ENCODE data around the gene RGS14.

RGS14 gene

DNA sequence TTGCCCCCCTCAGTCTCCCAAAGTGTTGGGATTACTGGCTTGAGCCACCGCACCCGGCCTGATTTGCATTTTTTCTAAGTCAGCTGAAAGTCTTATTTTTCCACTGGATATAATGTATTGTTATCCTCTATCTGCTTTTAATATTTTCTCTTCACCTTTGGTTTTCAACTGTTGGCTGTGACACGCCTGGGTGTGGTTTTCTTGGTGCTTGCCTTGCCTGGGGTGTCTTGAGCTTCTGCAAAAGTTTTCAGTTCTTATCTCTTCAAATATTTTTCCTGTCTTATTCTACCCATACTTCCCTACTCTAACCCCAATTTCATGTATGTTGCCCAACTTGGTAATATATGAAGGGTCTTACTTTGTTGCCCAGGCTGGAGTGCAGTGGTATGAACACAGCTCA lies 41.7 kb upstream of the RGS14 start:
- no peak for DNase-seq (ENCODE audit: low spot score in 2 of 2)
- H3K9me3 Mint-ChIP-seq, result peaks cover 2% of the 10 kb centered on the region
- H3K36me3 Mint-ChIP-seq, result peaks cover 6% of the 10 kb centered on the region
- H3K27ac Mint-ChIP-seq, result no peak overlapping the region
- H3K4me1 Mint-ChIP-seq, result peaks cover 10% of the 10 kb centered on the region
- ATAC-seq (ENCODE audit: low read depth), result no peak
- H3K27me3 Mint-ChIP-seq, result no peaks in the 10 kb centered on the region
- H3K4me3 Mint-ChIP-seq, result no peak overlapping the region

DNA sequence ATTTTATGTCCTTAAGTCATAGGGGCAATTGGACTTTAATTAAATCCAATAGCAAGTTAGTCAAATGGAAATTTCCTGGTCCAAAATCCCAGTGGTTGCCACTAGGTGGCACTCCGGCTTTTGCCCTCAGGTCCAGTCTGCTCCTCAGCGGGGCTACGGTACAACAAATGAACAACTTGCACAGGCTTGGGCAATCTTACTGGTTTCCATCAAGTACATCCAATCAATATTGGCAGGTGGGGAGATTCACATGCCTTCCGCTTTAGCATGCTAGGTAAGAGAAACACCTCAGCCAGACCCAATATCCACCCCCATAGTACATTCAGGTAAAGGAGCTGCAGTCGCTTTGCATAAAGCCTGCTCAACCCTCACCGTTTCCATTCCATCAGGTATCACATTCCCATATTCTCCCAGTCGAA lies 39.8 kb upstream of the RGS14 start:
- Mint-ChIP-seq H3K9me3 (peaks cover 2% of the 10 kb centered on the region), H3K27me3 (no peaks in the 10 kb centered on the region), H3K27ac (no peak overlapping the region), H3K36me3 (peaks cover 6% of the 10 kb centered on the region), H3K4me1 (peaks cover 10% of the 10 kb centered on the region), H3K4me3 (no peak overlapping the region)
- DNase-seq (ENCODE audit: low spot score in 2 of 2) (peak; percentile 59 to 61), ATAC-seq (ENCODE audit: low read depth) (peak; percentile 69)

GRCh38 chr5:177319913-177320588 lies 37.7 kb upstream of the RGS14 start:
- Mint-ChIP-seq H3K4me3 (no peak overlapping the region), H3K36me3 (peaks cover 10% of the 10 kb centered on the region), H3K27ac (no peak overlapping the region), H3K27me3 (no peaks in the 10 kb centered on the region), H3K9me3 (peaks cover 2% of the 10 kb centered on the region), H3K4me1 (peaks cover 9% of the 10 kb centered on the region)
- no peak for DNase-seq (ENCODE audit: low spot score in 2 of 2)
- ATAC-seq (ENCODE audit: low read depth), result no peak

- H3K9me3 Mint-ChIP-seq, result peaks cover 2% of the 10 kb centered on the region
- H3K4me3 Mint-ChIP-seq, result no peak overlapping the region
- peaks cover 9% of the 10 kb centered on the region for H3K4me1 Mint-ChIP-seq
- H3K27ac Mint-ChIP-seq, result no peak overlapping the region
- no peak for DNase-seq (ENCODE audit: low spot score in 2 of 2)
- H3K27me3 Mint-ChIP-seq, result no peaks in the 10 kb centered on the region
- H3K36me3 Mint-ChIP-seq, result peaks cover 10% of the 10 kb centered on the region
- peak; percentile 56 for ATAC-seq (ENCODE audit: low read depth)
Measured at GRCh38 chr5:177320879-177321278, 36.8 kb upstream of the RGS14 start.

DNA sequence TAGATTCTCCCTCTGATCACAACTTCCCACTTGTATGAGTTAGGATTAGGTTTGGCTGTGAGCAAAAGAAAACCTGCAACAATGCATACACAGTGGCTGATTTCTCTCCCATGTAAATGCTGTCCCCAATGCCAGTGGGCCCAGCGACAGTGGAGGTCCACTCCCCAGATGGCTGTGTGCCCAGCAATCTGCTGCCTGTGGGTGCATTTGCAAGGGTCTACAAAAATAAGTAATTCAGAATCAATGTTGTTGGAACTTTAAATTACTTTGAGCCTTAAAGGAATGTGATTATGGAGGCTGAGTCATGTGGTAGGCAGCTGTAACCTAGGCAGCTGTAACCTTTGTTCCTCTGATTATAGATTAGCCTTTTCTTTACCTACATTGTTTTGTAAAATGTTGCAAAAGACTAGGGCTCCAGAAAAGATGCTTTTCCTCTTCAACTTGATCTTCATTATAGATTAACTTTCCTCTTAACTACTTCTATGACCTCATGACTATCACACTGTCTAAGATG lies 31.8 kb upstream of the RGS14 start:
- peaks cover 12% of the 10 kb centered on the region for H3K36me3 Mint-ChIP-seq

GRCh38 chr5:177327539-177328522 lies 29.9 kb upstream of the RGS14 start:
- Mint-ChIP-seq H3K27me3 (no peaks in the 10 kb centered on the region), H3K36me3 (peaks cover 13% of the 10 kb centered on the region), H3K27ac (no peak overlapping the region), H3K9me3 (no peaks in the 10 kb centered on the region), H3K4me3 (no peak overlapping the region), H3K4me1 (peaks cover 2% of the 10 kb centered on the region)
- no peak for ATAC-seq (ENCODE audit: low read depth)
- DNase-seq (ENCODE audit: low spot score in 2 of 2), result no peak

More for the DNA sequence above, 31.8 kb upstream of the RGS14 start:
- H3K27ac Mint-ChIP-seq, result no peak overlapping the region
- no peak overlapping the region for H3K4me3 Mint-ChIP-seq
- H3K4me1 Mint-ChIP-seq, result peaks cover 5% of the 10 kb centered on the region
- no peaks in the 10 kb centered on the region for H3K9me3 Mint-ChIP-seq
- H3K27me3 Mint-ChIP-seq, result no peaks in the 10 kb centered on the region
- no peak for DNase-seq (ENCODE audit: low spot score in 2 of 2)
- no peak for ATAC-seq (ENCODE audit: low read depth)

DNA sequence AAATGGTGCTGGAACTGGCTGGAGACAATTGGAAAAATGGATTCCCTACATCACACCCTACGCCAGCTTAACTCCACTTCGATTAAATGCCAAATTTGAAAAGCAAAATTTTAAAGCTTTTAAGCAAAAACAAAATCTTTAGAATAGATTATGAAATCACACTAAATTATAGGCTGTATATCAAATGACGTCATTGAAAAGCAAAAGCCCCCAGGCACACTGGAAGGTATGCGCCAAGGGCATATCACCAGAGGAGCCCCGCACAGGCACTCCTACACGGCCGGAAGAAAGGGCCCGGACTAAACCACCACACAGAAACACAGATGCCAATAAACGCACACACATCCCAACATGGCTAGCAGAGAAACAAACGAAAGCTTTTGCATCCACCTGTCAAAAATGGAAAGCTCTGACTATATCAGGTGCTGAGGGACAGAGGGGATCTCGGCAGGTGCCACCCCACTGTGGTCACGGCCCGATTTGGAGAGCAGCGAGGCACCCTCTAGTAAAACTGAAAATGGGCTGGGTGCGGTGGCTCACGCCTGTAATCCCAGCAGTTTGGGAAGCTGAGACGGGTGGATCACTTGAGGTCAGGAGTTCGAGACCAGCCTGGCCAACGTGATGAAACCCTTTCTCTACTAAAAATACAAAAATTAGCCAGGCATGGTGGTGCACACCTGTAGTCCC lies 29.0 kb upstream of the RGS14 start:
- DNase-seq (ENCODE audit: low spot score in 2 of 2) (no peak), ATAC-seq (ENCODE audit: low read depth) (no peak)
- no peaks in the 10 kb centered on the region for H3K9me3 Mint-ChIP-seq
- H3K4me3 Mint-ChIP-seq, result no peak overlapping the region
- H3K27ac Mint-ChIP-seq, result no peak overlapping the region
- peaks cover 16% of the 10 kb centered on the region for H3K36me3 Mint-ChIP-seq
- H3K4me1 Mint-ChIP-seq, result peaks cover 2% of the 10 kb centered on the region
- H3K27me3 Mint-ChIP-seq, result no peaks in the 10 kb centered on the region

DNA sequence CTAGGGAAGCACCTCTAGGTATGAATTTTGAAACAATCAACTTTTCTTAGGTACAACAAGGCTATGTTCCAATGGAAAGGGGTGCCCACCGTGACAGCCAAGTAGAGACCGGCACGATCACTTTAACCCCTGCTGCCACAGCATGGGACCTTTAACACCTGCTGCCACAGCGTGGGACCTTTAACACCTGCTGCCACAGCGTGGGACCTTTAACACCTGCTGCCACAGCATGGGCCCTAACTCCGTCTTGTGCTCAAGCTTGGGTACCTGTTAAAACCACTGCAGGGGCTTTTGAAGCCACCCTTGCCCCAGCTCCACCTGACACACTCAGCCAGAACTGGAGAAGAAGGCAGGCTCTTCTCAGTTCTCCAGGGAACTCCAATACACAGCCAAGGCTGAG lies 27.8 kb upstream of the RGS14 start:
- Mint-ChIP-seq H3K27me3 (no peaks in the 10 kb centered on the region), H3K27ac (no peak overlapping the region), H3K36me3 (peaks cover 20% of the 10 kb centered on the region), H3K4me1 (peaks cover 2% of the 10 kb centered on the region), H3K9me3 (no peaks in the 10 kb centered on the region), H3K4me3 (no peak overlapping the region)
- DNase-seq (ENCODE audit: low spot score in 2 of 2) (no peak), ATAC-seq (ENCODE audit: low read depth) (no peak)

GRCh38 chr5:177330991-177331842 lies 26.5 kb upstream of the RGS14 start:
- no peaks in the 10 kb centered on the region for H3K9me3 Mint-ChIP-seq
- no peaks in the 10 kb centered on the region for H3K27me3 Mint-ChIP-seq
- no peak overlapping the region for H3K4me3 Mint-ChIP-seq
- peaks cover 26% of the 10 kb centered on the region for H3K36me3 Mint-ChIP-seq
- DNase-seq (ENCODE audit: low spot score in 2 of 2) (no peak), ATAC-seq (ENCODE audit: low read depth) (no peak)
- peaks cover 2% of the 10 kb centered on the region for H3K4me1 Mint-ChIP-seq
- no peak overlapping the region for H3K27ac Mint-ChIP-seq

- Mint-ChIP-seq H3K4me1 (peaks cover 2% of the 10 kb centered on the region), H3K27me3 (no peaks in the 10 kb centered on the region), H3K27ac (no peak overlapping the region)
Measured at GRCh38 chr5:177332031-177332895, 25.5 kb upstream of the RGS14 start.

GRCh38 chr5:177332896-177333260 lies 24.8 kb upstream of the RGS14 start:
- no peaks in the 10 kb centered on the region for H3K9me3 Mint-ChIP-seq
- H3K27me3 Mint-ChIP-seq, result no peaks in the 10 kb centered on the region
- no peak for ATAC-seq (ENCODE audit: low read depth)
- H3K4me3 Mint-ChIP-seq, result no peak overlapping the region
- peaks cover 2% of the 10 kb centered on the region for H3K4me1 Mint-ChIP-seq
- no peak overlapping the region for H3K27ac Mint-ChIP-seq
- H3K36me3 Mint-ChIP-seq, result peaks cover 29% of the 10 kb centered on the region
- no peak for DNase-seq (ENCODE audit: low spot score in 2 of 2)

More at GRCh38 chr5:177332031-177332895, 25.5 kb upstream of the RGS14 start:
- no peaks in the 10 kb centered on the region for H3K9me3 Mint-ChIP-seq
- no peak overlapping the region for H3K4me3 Mint-ChIP-seq
- peaks cover 29% of the 10 kb centered on the region for H3K36me3 Mint-ChIP-seq
- DNase-seq (ENCODE audit: low spot score in 2 of 2) (no peak), ATAC-seq (ENCODE audit: low read depth) (no peak)

- H3K27me3 Mint-ChIP-seq, result no peaks in the 10 kb centered on the region
- ATAC-seq (ENCODE audit: low read depth) (no peak), DNase-seq (ENCODE audit: low spot score in 2 of 2) (no peak)
- peaks cover 29% of the 10 kb centered on the region for H3K36me3 Mint-ChIP-seq
- no peak overlapping the region for H3K4me3 Mint-ChIP-seq
- H3K9me3 Mint-ChIP-seq, result no peaks in the 10 kb centered on the region
- H3K27ac Mint-ChIP-seq, result no peak overlapping the region
- H3K4me1 Mint-ChIP-seq, result peaks cover 2% of the 10 kb centered on the region
Measured at GRCh38 chr5:177333420-177334154, 24.1 kb upstream of the RGS14 start.

Data from memory B cell (primary cell).